ENCODE data around the gene CAMK4.
"Not testable (repeated sequence)": the region's sequence is repeated elsewhere in the genome, so short reads cannot be mapped to it uniquely, and the experiment has no call there.

The CAMK4 gene

DNA sequence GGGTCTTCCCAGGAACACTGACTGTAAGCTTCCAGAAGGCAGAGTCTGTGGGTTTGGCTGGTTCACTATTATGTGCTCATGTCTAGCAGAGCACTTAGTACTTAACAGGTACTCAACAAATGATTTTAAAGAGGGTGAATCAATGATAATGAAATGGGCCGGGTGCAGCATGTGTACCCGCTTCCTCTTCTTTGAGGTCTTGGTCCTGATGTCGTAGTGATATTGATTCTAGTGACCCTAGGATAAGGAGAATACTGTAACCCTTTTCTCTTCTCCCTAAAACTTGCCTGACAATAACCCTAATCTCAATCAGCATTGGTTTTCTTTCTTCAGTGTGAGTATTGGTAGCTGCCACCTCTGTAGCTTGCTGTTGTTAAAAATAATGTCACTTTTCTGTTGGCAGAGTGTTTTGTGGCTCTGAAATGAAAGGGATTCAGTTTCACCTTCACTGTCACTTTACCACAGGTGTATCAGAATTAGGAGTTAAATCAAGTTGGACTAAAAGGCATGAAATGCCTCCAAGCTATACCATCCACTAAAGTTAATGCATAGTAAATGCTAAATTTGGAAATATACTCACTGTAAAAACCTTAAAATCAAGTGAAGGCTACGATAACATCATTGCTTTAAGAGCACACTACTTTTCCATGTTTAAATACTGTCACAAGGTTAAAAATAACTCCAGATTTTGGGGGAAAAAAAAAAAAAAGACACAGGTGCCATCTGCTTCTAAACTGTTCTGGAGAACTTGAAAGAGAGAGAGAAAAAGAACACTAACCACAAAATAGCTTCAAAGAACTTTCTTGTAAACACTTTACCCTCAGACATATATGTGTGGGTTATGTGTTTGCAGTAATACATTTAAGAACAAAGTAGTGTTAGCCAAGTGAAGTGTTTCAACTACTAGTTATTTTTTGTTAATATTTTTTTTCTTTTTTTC, 6.0 kb downstream of the CAMK4 start:
- DNase-seq: no peak

DNA sequence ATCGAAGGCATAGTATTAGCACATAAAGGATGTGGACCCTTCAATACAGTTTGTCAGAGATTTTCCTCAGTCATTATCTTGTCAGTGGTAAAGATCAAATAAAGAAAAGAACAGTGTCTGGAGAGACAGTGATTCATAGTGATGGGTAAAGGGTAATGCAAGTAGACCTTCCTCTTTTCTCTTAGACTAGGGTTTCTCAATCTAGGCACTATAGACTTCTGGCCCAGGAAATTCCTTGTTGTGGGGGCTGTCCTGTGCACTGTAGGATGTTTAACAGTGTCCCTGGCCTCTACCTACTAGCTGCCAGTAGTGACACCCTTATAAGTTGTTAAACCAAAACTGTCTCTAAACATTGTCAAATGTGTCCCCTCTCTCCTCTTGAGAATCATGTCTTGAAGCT, 6.9 kb downstream of the CAMK4 start:
- DNase-seq: no peak

DNA sequence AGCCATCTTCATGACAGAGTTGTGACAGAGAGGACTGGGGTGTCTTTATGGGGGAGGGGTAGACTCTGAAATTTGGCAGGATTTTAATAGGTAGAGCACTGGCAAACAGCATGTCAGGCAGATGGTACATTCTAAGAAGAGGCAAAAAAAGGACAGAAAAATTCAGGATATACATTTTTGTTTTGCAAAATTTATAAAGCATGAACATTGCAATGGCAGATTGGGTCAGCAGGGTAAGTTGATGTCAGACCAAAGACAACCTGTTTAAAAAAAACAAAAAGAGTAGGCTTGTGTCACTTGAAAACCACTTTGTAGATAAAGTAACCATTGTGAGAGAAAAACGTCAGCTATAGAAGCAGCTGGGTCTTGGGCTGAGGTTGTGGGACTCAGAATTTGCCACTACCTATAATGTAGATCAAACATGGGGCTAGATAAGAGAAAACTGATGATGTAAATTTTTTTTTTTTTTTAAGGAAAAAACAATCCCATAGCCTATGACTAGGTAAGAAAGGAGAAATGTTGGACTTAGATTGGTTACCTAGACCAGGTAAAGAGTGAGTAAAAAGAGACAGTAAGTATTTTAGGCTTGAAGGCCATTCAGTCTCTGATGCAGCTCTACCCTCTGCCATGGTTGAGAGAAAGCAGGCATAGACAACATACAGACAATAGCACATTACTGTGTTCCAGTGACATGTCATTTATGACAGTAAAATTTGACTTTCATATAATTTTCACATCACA, 8.3 kb downstream of the CAMK4 start:
- no peak for DNase-seq

DNA sequence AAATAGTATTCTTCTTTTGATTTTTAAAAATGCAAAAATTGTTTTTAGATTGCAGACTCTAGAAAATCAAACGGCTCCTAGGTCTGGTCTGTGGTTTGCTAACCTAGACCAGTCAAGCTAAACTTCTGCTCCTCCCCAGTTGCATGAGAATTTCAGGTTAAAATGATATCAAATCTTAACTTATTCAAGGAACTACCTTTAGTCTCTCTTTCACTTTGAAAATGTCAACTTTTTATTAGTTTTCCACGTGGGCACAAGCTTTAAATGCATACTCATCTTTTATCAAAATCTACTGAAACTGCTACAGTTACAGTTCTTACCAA, 8.8 kb downstream of the CAMK4 start:
- DNase-seq: no peak

DNA sequence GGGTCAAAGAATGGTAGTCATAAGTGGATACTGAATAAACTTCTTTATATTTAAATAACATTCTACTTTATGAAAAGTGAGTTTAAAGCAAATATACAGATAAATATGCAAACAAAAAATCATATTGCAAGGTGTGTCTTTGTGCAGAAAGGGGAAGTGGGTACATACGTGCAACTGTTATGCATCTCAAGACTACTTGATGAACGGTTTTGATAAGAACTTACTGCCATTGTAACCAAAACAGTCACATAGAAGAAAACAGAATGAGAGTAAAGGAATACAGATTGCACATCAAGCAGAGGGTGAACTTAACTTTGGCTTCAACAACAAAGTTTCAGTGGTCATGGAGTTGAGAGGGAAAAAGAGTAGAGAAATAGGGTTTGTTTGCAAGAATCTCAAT, 9.9 kb downstream of the CAMK4 start:
- DNase-seq: no peak

DNA sequence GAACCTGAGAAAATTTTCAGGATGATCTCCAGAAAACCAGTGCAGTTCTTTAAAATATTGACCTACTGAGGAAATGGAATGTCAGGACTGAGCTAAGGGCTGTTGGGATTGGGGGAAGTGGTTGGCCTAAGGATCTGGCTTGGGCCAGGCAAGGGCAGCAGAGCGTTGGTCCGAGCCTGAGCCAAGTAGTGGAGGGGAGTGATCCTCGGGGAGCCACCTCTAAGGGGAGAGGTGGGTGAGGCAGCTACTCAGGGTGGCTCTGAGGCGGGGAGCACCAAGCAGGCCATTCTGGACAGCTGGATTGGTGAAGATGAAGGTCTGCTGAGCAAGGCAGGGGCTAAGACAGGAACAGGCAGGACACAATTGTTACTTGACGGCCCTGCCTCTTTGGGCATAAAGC, 11.5 kb downstream of the CAMK4 start:
- no peak for DNase-seq

DNA sequence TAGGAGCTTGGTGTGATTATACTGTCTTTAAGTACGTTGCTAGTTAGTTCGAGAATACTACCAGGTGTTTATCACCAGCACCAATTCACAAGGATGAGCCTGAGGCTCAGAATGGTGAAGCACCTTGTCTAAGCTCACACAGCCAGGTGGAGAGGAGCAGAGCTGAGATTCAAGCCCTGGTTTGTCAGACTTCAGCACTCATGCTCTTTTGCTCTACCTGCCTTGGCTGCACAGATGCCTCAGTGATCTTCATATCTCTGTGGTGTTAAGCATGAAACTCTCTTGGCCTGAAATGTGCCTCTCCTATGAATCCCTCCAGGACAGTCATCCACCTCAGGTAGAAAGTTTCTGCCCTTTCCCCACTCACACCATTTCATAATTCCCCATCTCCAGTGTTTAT, 12.2 kb downstream of the CAMK4 start:
- DNase-seq: no peak

DNA sequence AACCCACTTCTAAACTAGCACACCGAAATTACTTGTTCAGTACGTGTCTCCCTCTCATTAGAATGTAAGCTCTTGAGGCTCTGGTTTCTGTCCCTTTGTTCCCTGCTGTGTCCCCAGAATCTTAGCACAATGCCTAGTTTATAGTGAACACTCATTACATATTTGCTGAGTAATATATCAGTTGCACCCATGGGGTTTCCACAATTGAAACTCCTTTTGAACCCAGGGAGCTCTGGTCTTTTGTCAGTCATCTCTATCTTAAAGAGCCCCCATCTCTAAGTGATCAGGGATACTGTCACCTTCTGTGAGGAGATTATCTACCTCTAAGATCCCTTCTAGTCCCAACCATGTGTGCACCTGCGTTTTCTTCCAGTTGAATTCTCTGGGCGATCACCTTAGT, 12.8 kb downstream of the CAMK4 start:
- DNase-seq: peak; percentile 35

DNA sequence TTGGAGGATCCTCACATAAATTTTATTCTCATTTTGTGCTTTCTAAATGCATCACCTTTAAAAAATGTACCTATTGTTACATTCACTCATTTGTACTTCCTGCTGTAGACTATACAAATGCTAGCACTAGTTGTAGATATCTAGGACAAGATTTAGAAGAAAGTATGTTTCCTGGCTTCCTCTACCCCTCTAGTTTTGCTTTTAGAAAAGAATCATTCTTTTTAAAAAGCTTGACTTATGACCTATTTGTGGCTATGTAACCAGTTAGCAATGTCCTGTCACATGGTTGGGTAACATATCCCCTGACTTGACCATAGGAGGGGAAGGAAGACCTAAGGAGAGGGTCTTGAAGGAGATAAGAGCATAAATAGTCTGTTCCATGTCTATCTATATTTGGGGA, 13.3 kb downstream of the CAMK4 start:
- no peak for DNase-seq

DNA sequence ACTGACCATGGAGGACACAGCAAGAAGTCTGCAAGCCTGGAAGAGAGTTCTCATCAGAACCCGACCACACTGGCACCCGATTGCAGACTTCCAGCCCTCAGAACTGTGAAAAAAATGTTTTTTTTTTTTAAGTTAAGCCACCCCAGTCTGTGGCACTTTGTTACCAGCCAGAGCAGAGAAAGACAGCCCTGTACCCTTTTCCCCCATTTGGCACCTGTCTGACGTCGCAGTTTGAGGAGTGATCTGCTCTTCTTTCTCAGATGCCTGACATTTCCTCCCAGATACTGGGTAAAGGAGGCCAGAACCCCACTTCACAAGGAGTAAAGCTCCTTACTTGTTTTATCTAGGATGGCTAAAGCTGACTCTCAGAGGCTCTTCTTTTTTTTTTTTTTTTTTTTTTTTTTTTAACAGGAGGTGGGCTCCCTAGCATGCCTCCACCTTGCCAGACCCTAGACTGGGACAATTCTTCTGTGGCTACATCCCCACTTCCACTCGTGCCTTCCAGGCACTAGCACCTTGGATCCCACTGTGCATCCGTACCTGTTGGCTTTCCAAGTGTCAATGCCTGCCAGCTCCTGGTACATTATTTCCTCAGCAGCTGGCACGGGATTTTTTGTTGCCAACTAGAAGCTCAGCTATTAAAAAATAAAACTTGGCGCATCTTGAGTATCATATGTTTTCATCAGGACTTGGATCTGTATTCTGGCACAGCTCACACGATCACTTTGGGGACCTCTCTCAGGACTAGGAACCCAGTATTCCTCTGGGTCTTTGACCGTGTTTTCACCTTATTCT, 14.4 kb downstream of the CAMK4 start:
- no peak for DNase-seq

DNA sequence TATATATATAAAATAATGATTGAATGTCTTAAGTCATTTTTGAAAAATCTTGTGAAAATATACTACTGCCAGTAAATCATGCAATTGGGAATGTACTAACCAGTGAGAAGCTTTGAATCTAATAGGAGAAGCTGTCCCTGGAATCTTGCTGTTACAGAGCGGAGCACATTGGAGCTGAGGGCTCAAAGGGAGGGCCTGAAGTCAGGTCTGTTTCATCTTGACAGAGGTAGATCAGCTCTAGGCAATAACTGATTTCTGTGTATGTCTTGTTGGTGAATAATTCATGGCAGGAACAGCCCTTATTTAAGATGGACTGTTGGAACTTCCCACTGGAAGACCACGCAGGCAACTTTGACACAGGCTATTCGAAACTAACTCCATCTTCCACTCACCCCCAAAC, 17.5 kb downstream of the CAMK4 start:
- DNase-seq: no peak

DNA sequence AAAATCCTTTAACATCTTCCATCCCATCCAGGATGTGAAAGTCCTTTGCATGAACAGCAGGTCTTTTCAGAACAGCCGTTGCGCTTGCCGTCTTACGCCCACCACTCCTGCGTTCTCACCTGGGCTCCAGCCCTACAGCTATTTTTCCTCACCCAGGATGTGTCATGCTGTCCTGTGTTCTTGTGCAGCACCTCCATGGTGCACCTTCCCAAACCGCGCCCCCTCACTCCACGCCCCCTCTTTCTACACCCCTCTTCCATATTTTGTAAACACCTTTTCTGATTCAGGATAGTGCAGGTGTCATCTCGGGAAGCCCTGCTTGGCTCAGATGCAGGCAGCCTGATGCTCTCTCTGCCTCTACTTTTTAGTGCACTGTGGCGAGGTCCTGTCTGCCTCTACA, 18.4 kb downstream of the CAMK4 start:
- DNase-seq: no peak

DNA sequence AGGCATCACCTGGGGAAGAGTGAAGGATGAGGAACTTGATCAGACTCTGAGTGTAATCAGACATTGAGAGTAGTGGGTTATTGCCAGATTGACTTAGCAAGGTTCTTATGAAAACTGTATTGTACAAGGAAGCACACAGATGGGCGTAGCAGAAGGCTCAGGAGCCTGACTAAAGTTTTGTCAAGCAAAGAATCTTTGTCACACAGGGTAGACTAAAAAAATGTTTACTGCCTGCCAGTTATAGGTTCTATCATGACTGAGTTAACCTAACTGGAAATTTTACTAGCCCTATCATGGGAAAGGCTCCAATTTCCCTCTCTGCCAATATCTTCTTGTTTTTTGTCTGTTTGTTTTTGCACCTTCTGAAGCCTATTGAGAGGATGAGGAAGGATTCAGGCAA, 19.1 kb downstream of the CAMK4 start:
- no peak for DNase-seq

DNA sequence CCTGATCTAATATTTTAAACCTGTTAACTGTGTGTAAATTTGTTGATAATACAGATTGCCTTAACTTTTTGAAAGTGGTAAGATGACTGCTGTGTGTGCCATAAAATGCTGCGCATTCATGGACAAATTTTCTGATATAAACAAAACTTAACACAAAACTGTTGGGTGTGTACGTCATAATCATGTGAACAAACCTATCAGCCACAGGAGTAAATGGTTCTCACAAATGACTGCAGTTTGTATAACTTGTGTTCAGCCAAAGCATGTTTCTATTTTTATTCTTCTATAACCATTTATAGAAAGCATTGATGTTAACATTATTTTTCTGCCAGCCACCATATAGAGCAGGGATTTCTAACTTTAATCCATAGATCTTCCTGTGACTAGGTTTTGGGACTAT, 21.5 kb downstream of the CAMK4 start:
- no peak for DNase-seq

DNA sequence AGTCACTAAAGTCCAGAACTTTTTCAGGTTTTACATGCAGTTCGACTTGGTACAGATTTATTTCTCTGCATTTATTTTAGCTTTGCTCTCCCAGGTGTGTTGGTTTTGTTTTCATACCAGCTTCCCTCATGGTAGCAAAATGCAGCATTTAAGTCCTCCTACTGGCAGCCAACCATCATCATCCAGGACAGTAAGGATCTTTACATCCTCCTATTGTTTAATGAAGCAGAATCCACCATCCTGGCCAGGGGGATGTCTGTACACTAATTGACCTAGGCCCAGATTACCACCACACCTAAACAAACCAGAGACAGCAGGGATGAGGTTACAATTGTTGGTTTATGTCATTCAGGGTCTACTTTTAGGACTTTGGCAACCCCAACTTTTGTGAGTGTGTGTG, 22.3 kb downstream of the CAMK4 start:
- no peak for DNase-seq

DNA sequence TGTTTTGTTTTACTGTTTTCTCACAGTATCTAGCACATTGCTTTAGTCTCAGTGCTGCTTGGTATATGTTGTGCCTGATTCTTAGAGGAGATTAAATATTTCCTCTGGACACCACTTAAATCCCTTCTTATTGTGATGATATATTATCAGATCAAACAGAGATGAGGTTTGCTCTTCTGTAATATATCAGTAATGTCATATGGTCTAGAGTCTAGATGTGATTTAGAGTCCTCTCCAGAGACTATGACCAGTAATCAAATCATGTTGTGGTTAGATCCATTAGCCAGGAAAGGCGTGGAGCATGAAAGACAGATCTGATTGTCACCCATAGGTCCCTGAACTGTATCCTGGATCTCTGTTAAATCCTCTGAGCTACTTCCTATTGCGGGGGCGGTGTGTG, 24.4 kb downstream of the CAMK4 start:
- peak; percentile 24 for DNase-seq

DNA sequence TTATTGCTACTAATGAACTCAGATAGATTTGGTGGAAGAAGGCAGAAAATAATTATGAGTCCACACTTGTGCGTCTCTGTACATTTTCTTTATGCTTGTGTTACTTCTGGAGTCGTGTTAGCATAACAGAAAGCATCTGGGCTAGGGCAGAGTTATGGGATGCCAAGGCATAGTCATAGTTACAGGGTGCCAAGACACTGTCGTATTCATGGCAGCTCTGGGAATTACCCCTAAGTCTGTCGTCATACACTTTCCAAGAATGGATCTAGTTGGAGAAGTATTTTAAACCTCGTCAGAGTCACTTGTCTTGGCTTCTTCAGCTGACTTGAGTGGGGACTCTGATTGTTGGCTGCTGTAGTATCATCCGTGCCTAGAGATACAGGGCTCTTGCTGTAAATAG, 27.7 kb downstream of the CAMK4 start:
- DNase-seq: no peak

DNA sequence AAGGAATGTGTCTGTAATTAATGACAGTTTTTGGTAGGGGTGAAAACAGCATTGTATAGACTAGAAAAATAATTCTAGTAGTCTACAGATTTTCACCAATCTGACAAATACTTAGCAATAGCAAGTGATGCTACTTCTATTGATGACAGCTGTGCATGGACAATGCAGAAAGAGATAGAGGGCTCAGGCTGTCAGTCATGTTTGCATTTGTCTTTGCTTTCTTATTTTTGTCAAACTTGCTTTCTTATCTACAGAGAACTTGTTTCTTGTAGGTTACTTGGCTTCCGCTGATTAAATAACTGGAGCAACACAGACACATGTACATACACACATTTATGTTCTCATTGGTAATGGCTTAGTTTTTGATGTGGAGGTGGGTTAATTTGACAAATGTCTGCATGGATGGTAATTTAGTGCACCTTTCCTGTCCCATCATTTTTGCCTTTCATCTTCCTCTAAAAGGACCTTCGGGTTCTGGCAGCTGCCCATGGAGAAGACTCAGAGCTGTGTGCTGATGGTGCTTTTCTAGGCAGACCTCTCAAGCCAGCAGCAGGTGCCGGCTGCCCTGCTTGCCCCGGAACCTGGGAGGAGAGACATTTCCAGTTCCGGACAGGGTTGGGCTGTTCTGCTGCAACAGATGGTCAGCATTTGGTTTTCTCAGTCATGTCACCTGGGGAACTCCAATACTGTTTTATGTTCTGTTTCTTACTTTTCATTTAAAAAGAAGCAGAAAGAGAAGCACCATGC, 28.8 kb downstream of the CAMK4 start:
- DNase-seq: no peak

DNA sequence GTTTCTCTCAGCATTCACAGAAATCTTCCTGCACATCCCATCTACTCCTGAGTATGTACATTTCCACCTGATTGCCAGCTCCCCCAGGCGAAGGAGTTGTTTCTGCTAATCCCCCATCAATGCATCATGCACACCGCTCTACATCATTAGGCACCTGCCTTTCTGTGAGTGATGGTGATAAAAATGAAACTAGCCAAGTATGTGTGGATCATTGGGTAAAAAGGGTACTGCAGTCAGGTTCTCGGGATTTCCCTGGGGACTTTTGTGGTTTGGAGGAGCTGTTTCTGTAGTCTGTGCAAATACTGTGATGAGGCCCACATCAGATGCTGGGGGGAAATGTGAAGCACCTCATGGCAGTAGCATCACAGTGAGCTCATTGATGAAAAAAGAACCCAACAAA, 30.4 kb downstream of the CAMK4 start:
- peak; percentile 61 for DNase-seq

DNA sequence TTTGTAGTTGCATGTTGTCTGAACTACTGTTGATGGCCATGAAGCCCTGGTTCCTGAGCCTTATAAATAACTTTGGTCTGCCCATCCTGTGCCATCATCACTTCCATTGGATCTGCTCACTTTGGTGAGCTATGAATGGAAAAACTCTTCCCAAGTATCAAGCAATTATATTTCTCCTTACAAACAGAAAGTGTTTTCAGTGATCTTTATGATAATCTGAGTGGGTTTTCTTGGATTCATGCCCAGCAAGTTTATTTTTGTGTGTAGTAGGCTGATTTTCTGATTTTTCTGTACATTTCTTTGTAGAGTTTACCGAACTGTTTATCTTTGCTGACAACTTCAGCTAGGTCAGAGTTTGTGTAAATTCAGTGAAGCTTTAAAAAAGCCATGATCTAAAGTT, 31.0 kb downstream of the CAMK4 start:
- no peak for DNase-seq

DNA sequence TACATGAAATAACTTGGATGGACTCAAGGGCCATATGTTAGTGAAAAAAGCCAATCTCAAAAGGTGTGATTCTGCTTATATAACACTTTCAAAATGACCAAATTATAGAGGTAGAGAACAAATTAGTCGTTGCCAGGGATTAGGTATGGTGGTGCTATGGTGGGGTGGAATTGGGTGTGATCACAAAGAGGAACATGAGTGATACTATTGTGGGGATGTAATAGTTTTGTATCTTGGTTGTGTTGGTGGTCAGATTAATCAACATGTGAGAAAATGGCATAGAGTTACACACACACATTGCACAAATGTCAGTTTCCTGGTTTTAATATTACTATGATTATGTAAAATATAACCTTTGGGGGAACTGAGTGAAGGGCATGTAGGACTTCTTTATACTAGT, 31.9 kb downstream of the CAMK4 start:
- no peak for DNase-seq

DNA sequence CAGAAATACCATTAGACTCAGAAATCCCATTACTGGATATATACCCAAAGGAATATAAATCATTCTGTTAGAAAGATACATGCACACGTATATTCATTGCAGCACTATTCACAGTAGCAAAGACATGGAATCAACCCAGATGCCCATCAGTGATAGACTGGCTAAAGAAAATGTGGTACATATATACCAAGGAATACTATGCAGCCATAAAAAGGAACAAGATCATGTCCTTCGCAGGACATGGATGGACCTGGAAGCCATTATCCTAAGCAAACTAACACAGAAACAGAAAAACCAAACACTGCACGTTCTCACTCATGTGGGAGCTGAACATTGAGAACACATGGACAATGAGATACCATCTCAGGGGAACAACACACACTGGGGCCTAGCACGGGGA, 33.4 kb downstream of the CAMK4 start:
- not testable (repeated sequence) for DNase-seq

DNA sequence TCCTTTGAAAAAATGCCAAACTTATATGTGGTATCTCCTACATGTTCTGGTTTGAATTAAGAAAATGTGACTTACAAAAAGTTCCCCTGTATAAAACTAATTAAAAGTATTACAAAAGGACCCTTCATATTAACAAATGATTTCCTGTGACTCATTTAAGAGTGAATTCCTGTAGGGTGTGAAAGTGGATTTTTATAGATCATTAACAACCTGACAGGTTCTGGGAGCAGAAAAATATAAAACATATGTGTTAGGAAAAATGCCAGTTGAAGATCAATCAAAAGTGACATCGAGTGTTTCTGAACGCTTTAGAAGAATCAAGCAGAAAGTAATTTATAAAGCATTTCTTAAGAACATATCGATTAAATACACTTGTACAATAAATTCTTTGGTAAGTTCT, 35.5 kb downstream of the CAMK4 start:
- DNase-seq: no peak

All from eye (tissue), 1 donor.